ENCODE data around the gene GPBP1. TPM values are rescaled to one million over a fixed set of nuclear protein-coding genes. Genes with fewer than 3 reads are reported as not detected.

Gene GPBP1
- total RNA-seq, 1 donor from 2014 or later: 68.9 TPM

GRCh38 chr5:57219386-57219785 lies 45.5 kb downstream of the GPBP1 start:
- Mint-ChIP-seq H3K4me1 (ENCODE audit: unreplicated experiment) (peaks cover 10% of the 10 kb centered on the region), H3K27ac (ENCODE audit: unreplicated experiment) (peak overlapping the region; percentile 48), H3K27me3 (ENCODE audit: unreplicated experiment) (peaks cover 2% of the 10 kb centered on the region), H3K9me3 (ENCODE audit: unreplicated experiment) (no peaks in the 10 kb centered on the region), H3K4me3 (ENCODE audit: unreplicated experiment) (no peak overlapping the region), H3K36me3 (ENCODE audit: low read depth, unreplicated experiment) (peaks cover 9% of the 10 kb centered on the region)
- TF ChIP-seq, protein P1, sequence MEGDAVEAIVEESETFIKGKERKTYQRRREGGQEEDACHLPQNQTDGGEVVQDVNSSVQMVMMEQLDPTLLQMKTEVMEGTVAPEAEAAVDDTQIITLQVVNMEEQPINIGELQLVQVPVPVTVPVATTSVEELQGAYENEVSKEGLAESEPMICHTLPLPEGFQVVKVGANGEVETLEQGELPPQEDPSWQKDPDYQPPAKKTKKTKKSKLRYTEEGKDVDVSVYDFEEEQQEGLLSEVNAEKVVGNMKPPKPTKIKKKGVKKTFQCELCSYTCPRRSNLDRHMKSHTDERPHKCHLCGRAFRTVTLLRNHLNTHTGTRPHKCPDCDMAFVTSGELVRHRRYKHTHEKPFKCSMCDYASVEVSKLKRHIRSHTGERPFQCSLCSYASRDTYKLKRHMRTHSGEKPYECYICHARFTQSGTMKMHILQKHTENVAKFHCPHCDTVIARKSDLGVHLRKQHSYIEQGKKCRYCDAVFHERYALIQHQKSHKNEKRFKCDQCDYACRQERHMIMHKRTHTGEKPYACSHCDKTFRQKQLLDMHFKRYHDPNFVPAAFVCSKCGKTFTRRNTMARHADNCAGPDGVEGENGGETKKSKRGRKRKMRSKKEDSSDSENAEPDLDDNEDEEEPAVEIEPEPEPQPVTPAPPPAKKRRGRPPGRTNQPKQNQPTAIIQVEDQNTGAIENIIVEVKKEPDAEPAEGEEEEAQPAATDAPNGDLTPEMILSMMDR (IDR thresholded peaks at IDR 0.05; ENCODE audit: unreplicated experiment): no peak
- DNase-seq (ENCODE audit: low spot score): no peak

DNA sequence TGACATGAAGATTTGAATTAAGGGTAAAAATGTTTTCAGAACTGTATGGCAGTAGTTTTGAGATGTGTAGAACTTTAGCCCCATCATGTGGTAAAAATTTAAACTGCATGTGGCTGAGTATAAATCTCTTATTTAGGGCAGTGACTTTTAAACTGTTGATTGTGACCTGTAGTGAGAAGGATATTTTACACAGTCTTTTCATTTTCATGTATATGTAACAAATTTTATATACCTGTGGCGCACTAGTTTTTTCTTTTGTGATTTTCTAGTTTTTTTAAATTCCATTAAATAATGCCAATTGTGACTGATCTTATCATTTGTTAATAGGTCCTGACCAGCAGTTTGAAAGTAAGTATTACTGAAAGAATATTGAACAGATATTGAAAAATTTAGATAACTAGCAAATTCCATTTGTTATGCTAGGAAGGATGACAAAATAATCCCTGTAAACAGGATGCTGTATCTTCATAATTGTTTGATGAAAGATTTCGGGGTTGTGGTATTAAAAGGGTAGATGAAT lies 47.2 kb downstream of the GPBP1 start:
- Mint-ChIP-seq H3K27me3 (ENCODE audit: unreplicated experiment) (no peaks in the 10 kb centered on the region), H3K36me3 (ENCODE audit: low read depth, unreplicated experiment) (peaks cover 5% of the 10 kb centered on the region), H3K9me3 (ENCODE audit: unreplicated experiment) (no peaks in the 10 kb centered on the region), H3K4me1 (ENCODE audit: unreplicated experiment) (peaks cover 3% of the 10 kb centered on the region), H3K27ac (ENCODE audit: unreplicated experiment) (no peak overlapping the region), H3K4me3 (ENCODE audit: unreplicated experiment) (no peak overlapping the region)
- TF ChIP-seq, protein P1 (IDR thresholded peaks at IDR 0.05; ENCODE audit: unreplicated experiment): peak; percentile 91
- peak; percentile 50 for DNase-seq (ENCODE audit: low spot score)

- Mint-ChIP-seq H3K4me1 (ENCODE audit: unreplicated experiment) (no peaks in the 10 kb centered on the region), H3K4me3 (ENCODE audit: unreplicated experiment) (no peak overlapping the region), H3K36me3 (ENCODE audit: low read depth, unreplicated experiment) (peaks cover 9% of the 10 kb centered on the region), H3K27ac (ENCODE audit: unreplicated experiment) (no peak overlapping the region), H3K27me3 (ENCODE audit: unreplicated experiment) (peaks cover 2% of the 10 kb centered on the region), H3K9me3 (ENCODE audit: unreplicated experiment) (no peaks in the 10 kb centered on the region)
- TF ChIP-seq, protein P1 (IDR thresholded peaks at IDR 0.05; ENCODE audit: unreplicated experiment): no peak
- no peak for DNase-seq (ENCODE audit: low spot score)
These were observed 51.7 kb downstream of the GPBP1 start for GRCh38 chr5:57225553-57225952.

DNA sequence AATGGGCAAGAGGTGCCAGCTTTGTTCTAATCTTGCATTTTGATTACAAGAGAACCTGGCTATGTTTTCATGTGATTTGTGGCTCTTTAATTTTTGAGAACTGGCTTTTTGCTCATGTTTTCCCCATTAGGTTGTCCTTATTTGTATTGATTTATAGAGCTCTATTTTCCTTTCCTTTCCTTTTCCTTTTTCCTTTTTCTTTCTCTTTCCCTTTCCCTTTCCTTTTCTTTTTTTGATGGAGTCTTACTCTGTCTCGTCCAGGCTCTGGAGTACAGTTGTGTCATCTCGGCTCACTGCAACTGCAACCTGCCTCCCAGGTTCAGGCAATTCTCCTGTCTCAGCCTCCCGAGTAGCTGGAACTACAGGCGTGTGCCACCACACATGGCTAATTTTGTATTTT lies 55.5 kb downstream of the GPBP1 start:
- TF ChIP-seq, protein P1 (IDR thresholded peaks at IDR 0.05; ENCODE audit: unreplicated experiment): no peak
- Mint-ChIP-seq H3K27me3 (ENCODE audit: unreplicated experiment) (peaks cover 2% of the 10 kb centered on the region), H3K9me3 (ENCODE audit: unreplicated experiment) (peaks cover 4% of the 10 kb centered on the region), H3K27ac (ENCODE audit: unreplicated experiment) (peak overlapping the region; percentile 48), H3K4me3 (ENCODE audit: unreplicated experiment) (no peak overlapping the region), H3K36me3 (ENCODE audit: low read depth, unreplicated experiment) (peaks cover 39% of the 10 kb centered on the region), H3K4me1 (ENCODE audit: unreplicated experiment) (no peaks in the 10 kb centered on the region)
- DNase-seq (ENCODE audit: low spot score): no peak

GRCh38 chr5:57231607-57232006 lies 57.7 kb downstream of the GPBP1 start:
- TF ChIP-seq, protein P1 (IDR thresholded peaks at IDR 0.05; ENCODE audit: unreplicated experiment): no peak
- no peak for DNase-seq (ENCODE audit: low spot score)
- H3K4me1 Mint-ChIP-seq (ENCODE audit: unreplicated experiment): peaks cover 5% of the 10 kb centered on the region
- peak overlapping the region; percentile 83 for H3K4me3 Mint-ChIP-seq (ENCODE audit: unreplicated experiment)
- no peak overlapping the region for H3K27ac Mint-ChIP-seq (ENCODE audit: unreplicated experiment)
- H3K9me3 Mint-ChIP-seq (ENCODE audit: unreplicated experiment): peaks cover 4% of the 10 kb centered on the region
- peaks cover 2% of the 10 kb centered on the region for H3K27me3 Mint-ChIP-seq (ENCODE audit: unreplicated experiment)
- peaks cover 34% of the 10 kb centered on the region for H3K36me3 Mint-ChIP-seq (ENCODE audit: low read depth, unreplicated experiment)
